Smooth muscle cell (in vitro differentiated cells): ENCODE results near the gene UBE2I. TPM values are rescaled to one million over a fixed set of nuclear protein-coding genes. Genes with fewer than 3 reads are reported as not detected.

Source experiments
- DNase-seq: peaks from one replicate; lab custom pipeline; 2025; ENCODE audit not compliant: unreplicated experiment; lab: John Stamatoyannopoulos, UW
- H2AFZ ChIP-seq: fragments of 200-600 bp; sonication (generic); 2 replicates; pipeline ENCODE4 v1.6.0; 2016; ENCODE audit warnings: antibody characterized with exemption, low read depth, mild to moderate bottlenecking
- H3F3A ChIP-seq: fragments of 200-600 bp; sonication (generic); 2 replicates; pipeline ENCODE4 v1.6.0; 2017; ENCODE audit warnings: antibody characterized with exemption, low read depth
- H3K27ac ChIP-seq: fragments of 200-600 bp; sonication (generic); 2 replicates; pipeline ENCODE4 v1.5.1; 2016; ENCODE audit warnings: low read depth, mild to moderate bottlenecking
- H3K27me3 ChIP-seq: fragments of 200-600 bp; sonication (generic); 2 replicates; pipeline ENCODE4 v1.6.1; 2016; ENCODE audit warnings: low read depth, mild to moderate bottlenecking
- H3K36me3 ChIP-seq: fragments of 200-600 bp; sonication (generic); 2 replicates; pipeline ENCODE4 v1.5.1; 2016; ENCODE audit warnings: low read depth
- H3K4me1 ChIP-seq: fragments of 200-600 bp; sonication (generic); 2 replicates; pipeline ENCODE4 v1.5.1; 2016; ENCODE audit warnings: low read depth
- H3K4me2 ChIP-seq: fragments of 200-600 bp; sonication (generic); 2 replicates; pipeline ENCODE4 v1.6.0; 2016; ENCODE audit warnings: mild to moderate bottlenecking
- H3K4me3 ChIP-seq: fragments of 200-600 bp; sonication (generic); 2 replicates; pipeline ENCODE4 v1.5.1; 2016; ENCODE audit warnings: mild to moderate bottlenecking
- H3K79me2 ChIP-seq: fragments of 200-600 bp; sonication (generic); 2 replicates; pipeline ENCODE4 v1.6.0; 2016; ENCODE audit warnings: low read depth, mild to moderate bottlenecking
- H3K9ac ChIP-seq: fragments of 200-600 bp; sonication (generic); 2 replicates; pipeline ENCODE4 v1.6.0; 2016; ENCODE audit warnings: low read depth
- H3K9me3 ChIP-seq: fragments of 200-600 bp; sonication (generic); replicated peaks from 2 replicates; pipeline ENCODE4 v1.5.1; 2016; ENCODE audit warnings: low read depth
- H4K20me1 ChIP-seq: fragments of 200-600 bp; sonication (generic); 2 replicates; pipeline ENCODE4 v1.6.0; 2016; ENCODE audit warnings: low read depth
- WGBS: methylation state at CpG from one replicate; pipeline ENCODE4 v1.1.7; 2016; ENCODE audit warnings: low lambda C conversion rate; 5-methylcytosine and 5-hydroxymethylcytosine counted together
- polyA plus RNA-seq: library from polyadenylated mRNA; unstranded; fragments of >200 nt; fragmentation: Nextera tagmentation; extraction: Ambion mirVana; gene quantifications from 2 replicates; pipeline ENCODE4 v1.2.1, GENCODE V29; 2016
- total RNA-seq: library from RNA; depleted of rRNA; stranded (reverse); fragments of >200 nt; gene quantifications from 2 replicates; pipeline ENCODE4 v1.2.3, GENCODE V29; 2014
- TF ChIP-seq, protein P1 (sequence below): fragments of 200-600 bp; sonication (generic); IDR thresholded peaks from 2 replicates; pipeline ENCODE4 v1.5.1; 2017; ENCODE audit warnings: borderline replicate concordance, mild to moderate bottlenecking, antibody characterized with exemption; ENCODE audit not compliant: insufficient read depth, poor library complexity, severe bottlenecking

The UBE2I gene
- total and polyA plus RNA-seq, 2 experiments from 2014 or later = 95.9 to 169 TPM

GRCh38 chr16:1285669-1286512 is 23.5 kb upstream of the UBE2I start:
- Histone ChIP-seq H3K27me3 (peaks cover 21% of the 10 kb centered on the region), H3K4me1 (no peaks in the 10 kb centered on the region), H4K20me1 (no peaks in the 10 kb centered on the region), H3K9me3 (no peaks in the 10 kb centered on the region), H3K4me3 (no peak overlapping the region), H3F3A (no peaks in the 10 kb centered on the region), H3K27ac (no peak overlapping the region), H3K4me2 (no peak overlapping the region), H3K79me2 (no peaks in the 10 kb centered on the region), H2AFZ (no peak overlapping the region), H3K9ac (no peak overlapping the region), H3K36me3 (no peaks in the 10 kb centered on the region)
- no peak for DNase-seq
- WGBS = 85% methylated on average over 36 of the region's 38 CpGs
- TF ChIP-seq, protein P1, sequence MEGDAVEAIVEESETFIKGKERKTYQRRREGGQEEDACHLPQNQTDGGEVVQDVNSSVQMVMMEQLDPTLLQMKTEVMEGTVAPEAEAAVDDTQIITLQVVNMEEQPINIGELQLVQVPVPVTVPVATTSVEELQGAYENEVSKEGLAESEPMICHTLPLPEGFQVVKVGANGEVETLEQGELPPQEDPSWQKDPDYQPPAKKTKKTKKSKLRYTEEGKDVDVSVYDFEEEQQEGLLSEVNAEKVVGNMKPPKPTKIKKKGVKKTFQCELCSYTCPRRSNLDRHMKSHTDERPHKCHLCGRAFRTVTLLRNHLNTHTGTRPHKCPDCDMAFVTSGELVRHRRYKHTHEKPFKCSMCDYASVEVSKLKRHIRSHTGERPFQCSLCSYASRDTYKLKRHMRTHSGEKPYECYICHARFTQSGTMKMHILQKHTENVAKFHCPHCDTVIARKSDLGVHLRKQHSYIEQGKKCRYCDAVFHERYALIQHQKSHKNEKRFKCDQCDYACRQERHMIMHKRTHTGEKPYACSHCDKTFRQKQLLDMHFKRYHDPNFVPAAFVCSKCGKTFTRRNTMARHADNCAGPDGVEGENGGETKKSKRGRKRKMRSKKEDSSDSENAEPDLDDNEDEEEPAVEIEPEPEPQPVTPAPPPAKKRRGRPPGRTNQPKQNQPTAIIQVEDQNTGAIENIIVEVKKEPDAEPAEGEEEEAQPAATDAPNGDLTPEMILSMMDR = no peak

DNA sequence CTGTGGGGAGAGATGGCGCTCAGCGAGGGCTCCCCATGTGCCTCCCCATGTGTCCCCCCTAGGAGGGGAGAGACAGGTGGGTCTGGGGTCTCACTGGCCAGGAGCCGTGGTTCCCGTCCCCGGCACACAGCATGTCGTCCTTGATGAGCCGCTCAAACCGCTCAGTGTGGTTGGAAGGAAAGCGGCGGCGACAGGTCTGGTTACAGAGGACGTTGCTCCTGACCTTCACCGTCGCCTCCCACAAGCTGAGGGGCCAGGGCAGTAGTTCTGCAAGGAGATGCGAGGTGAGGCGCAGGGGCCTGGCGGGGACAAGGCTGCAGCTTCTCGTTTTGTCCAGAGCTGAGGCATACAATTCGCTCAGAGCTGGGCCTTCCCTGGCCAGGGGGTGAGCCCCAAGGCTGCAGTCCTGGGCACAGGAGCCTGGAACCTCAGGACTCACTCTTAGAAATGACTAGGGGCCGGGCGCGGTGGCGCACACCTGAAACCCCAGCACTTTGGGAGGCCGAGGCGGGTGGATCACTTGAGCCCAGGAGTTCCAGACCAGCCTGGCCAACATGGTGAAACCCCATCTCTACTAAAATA is 22.8 kb upstream of the UBE2I start:
- no peaks in the 10 kb centered on the region for H3K9me3 ChIP-seq
- H3K36me3 ChIP-seq = no peaks in the 10 kb centered on the region
- H3K4me1 ChIP-seq = no peaks in the 10 kb centered on the region
- H3K9ac ChIP-seq = no peak overlapping the region
- H3K27ac ChIP-seq = no peak overlapping the region
- H2AFZ ChIP-seq = no peak overlapping the region
- TF ChIP-seq, protein P1 = no peak
- WGBS = 90% methylated on average over 25 of the region's 25 CpGs
- H4K20me1 ChIP-seq = no peaks in the 10 kb centered on the region
- H3K79me2 ChIP-seq = no peaks in the 10 kb centered on the region
- no peak overlapping the region for H3K4me2 ChIP-seq
- no peak for DNase-seq
- H3F3A ChIP-seq = no peaks in the 10 kb centered on the region
- H3K27me3 ChIP-seq = peaks cover 28% of the 10 kb centered on the region
- no peak overlapping the region for H3K4me3 ChIP-seq

DNA sequence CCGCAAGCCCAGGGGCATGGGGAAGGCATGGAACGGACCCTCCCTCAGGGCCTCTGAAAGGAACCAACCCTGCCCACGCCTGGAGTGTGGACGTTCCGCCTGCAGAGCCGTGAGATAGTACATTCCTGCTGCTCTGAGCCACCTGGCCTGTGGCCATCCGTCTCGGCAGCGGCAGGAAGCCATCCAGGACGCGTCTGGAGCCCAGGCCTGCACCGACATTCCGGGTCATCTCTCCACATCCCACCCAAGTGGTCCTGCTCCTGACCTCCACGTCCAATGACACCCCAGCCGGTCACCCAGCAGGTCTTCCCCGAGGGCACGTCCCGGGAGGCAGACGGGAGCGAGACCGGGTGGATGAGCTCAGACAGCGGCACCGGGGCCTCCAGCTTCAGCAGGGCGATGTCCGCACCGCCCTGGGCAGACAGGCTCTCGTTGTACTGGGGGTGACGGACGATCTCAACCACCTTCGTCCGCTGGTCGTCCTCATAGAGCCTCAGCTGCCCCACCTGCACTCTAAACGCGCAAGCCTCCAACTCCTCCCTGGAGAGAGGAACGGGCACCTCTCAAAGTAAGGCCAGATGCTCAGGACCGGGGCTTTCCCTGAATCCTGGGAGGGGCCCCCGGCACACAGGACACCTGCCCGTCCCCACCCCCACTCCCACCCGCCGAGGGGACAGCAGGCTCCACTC is 21.3 kb upstream of the UBE2I start:
- H3K4me2 ChIP-seq = no peak overlapping the region
- no peaks in the 10 kb centered on the region for H4K20me1 ChIP-seq
- peaks cover 28% of the 10 kb centered on the region for H3K27me3 ChIP-seq
- TF ChIP-seq, protein P1 = no peak
- no peaks in the 10 kb centered on the region for H3F3A ChIP-seq
- H3K79me2 ChIP-seq = no peaks in the 10 kb centered on the region
- WGBS = 82% methylated on average over 40 of the region's 40 CpGs
- H3K4me1 ChIP-seq = no peaks in the 10 kb centered on the region
- H3K4me3 ChIP-seq = no peak overlapping the region
- DNase-seq = no peak
- H3K9me3 ChIP-seq = no peaks in the 10 kb centered on the region
- H3K36me3 ChIP-seq = no peaks in the 10 kb centered on the region
- H3K27ac ChIP-seq = no peak overlapping the region
- no peak overlapping the region for H3K9ac ChIP-seq
- no peak overlapping the region for H2AFZ ChIP-seq
